HG03565 (cell line): ENCODE results near the gene IGSF8.

Experiments
- ATAC-seq: cut with Tn5 transposase; IDR thresholded peaks from one replicate; pipeline ENCODE4 v1.9.1; 2021; ENCODE audit warnings: mild to moderate bottlenecking, moderate library complexity; ENCODE audit not compliant: unreplicated experiment

The IGSF8 gene

DNA sequence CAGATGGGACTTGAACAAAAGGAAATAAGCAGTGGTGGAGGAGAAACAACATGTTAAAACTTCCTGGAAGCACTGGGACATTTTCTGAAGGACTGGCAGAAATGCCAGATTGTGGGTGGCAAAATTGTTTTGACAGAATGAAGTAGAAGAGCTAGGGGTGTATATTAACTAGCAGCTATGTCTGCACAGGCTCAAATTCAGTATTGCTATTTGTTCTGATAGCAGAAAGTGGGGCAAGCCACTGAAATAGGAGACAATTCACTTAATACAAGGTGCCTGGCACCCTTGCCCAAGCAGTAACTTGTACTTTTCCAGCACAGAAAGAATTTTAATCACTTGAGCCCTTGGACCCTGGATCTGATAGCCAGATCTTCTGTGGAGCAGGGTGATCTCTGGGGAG, 54.9 kb downstream of the IGSF8 start:
- no peak for ATAC-seq
